HepG2 (cell line): ENCODE measurements around the gene ERFL. TPM values are rescaled to one million over a fixed set of nuclear protein-coding genes. Genes with fewer than 3 reads are reported as not detected.
A peak's percentile ranks its signal among the peaks of the same experiment; 100 is the strongest.

Experiments
- ATF5 ChIP-seq: sonication (generic); formaldehyde crosslinking; IDR thresholded peaks from 2 replicates; pipeline ENCODE4 v1.4.0; 2020; ENCODE audit warnings: mild to moderate bottlenecking, low read depth, missing genetic modification reagents
- ELF4 ChIP-seq: sonication (generic); formaldehyde crosslinking; IDR thresholded peaks from 2 replicates; pipeline ENCODE4 v1.5.0; 2020; ENCODE audit warnings: missing genetic modification reagents, mild to moderate bottlenecking, moderate library complexity, borderline replicate concordance
- GZF1 ChIP-seq: sonication (generic); formaldehyde crosslinking; IDR thresholded peaks from 2 replicates; pipeline ENCODE4 v1.5.1; 2020; ENCODE audit warnings: mild to moderate bottlenecking, missing genetic modification reagents
- KLF15 ChIP-seq: sonication (generic); formaldehyde crosslinking; IDR thresholded peaks from 2 replicates; pipeline ENCODE4 v1.8.1; 2023; ENCODE audit warnings: borderline replicate concordance, mild to moderate bottlenecking, inconsistent platforms, missing genetic modification reagents, mixed read lengths
- MIER2 ChIP-seq: IDR thresholded peaks from 2 replicates; pipeline ENCODE4 v1.6.1; 2016; ENCODE audit warnings: missing biosample characterization, missing genetic modification reagents
- ONECUT2 ChIP-seq: sonication (generic); formaldehyde crosslinking; IDR thresholded peaks from 2 replicates; pipeline ENCODE4 v1.4.0; 2020; ENCODE audit warnings: missing genetic modification reagents
- RAD51 ChIP-seq: fragments of 450-650 bp; IDR thresholded peaks from 2 replicates; pipeline ENCODE4 v1.6.1; 2016; ENCODE audit warnings: borderline replicate concordance
- SIX4 ChIP-seq: sonication (generic); formaldehyde crosslinking; IDR thresholded peaks from 2 replicates; pipeline ENCODE4 v1.4.0; 2020; ENCODE audit warnings: missing genetic modification reagents
- SMARCE1 ChIP-seq: fragments of 450-650 bp; IDR thresholded peaks from 2 replicates; pipeline ENCODE4 v1.6.1; 2017; ENCODE audit warnings: borderline replicate concordance
- TOE1 ChIP-seq: sonication (generic); formaldehyde crosslinking; IDR thresholded peaks from 2 replicates; pipeline ENCODE4 v1.4.0; 2020; ENCODE audit warnings: mild to moderate bottlenecking, missing genetic modification reagents
- XRCC5 ChIP-seq: fragments of 200-400 bp; formaldehyde crosslinking; optimal IDR thresholded peaks from 2 replicates; pipeline ENCODE3; 2017; ENCODE audit warnings: mild to moderate bottlenecking, low read length
- ZBTB21 ChIP-seq: sonication (generic); formaldehyde crosslinking; IDR thresholded peaks from 2 replicates; pipeline ENCODE4 v1.4.0; 2020; ENCODE audit warnings: missing genetic modification reagents
- ZKSCAN5 ChIP-seq: sonication (generic); formaldehyde crosslinking; IDR thresholded peaks from 2 replicates; pipeline ENCODE4 v1.5.1; 2020; ENCODE audit warnings: mild to moderate bottlenecking, missing genetic modification reagents
- ZNF318 ChIP-seq: sonication (generic); formaldehyde crosslinking; IDR thresholded peaks from 2 replicates; pipeline ENCODE4 v1.4.0; 2020; ENCODE audit warnings: mild to moderate bottlenecking, missing genetic modification reagents
- ZNF430 ChIP-seq: sonication (generic); formaldehyde crosslinking; IDR thresholded peaks from 2 replicates; pipeline ENCODE4 v1.9.0; 2021; ENCODE audit warnings: mild to moderate bottlenecking, missing genetic modification reagents
- ZNF441 ChIP-seq: sonication (generic); formaldehyde crosslinking; IDR thresholded peaks from 2 replicates; pipeline ENCODE4 v1.7.0; 2021; ENCODE audit warnings: missing genetic modification reagents, borderline replicate concordance
- ZNF543 ChIP-seq: sonication (generic); formaldehyde crosslinking; IDR thresholded peaks from 2 replicates; pipeline ENCODE4 v1.4.0; 2020; ENCODE audit warnings: mild to moderate bottlenecking, missing genetic modification reagents
- ZNF691 ChIP-seq: sonication (generic); formaldehyde crosslinking; IDR thresholded peaks from 2 replicates; pipeline ENCODE4 v1.4.0; 2020; ENCODE audit warnings: missing genetic modification reagents, low read depth, mild to moderate bottlenecking, borderline replicate concordance
- ZNF746 ChIP-seq: sonication (generic); formaldehyde crosslinking; IDR thresholded peaks from 2 replicates; pipeline ENCODE4 v1.8.0; 2022; ENCODE audit warnings: mild to moderate bottlenecking, missing genetic modification reagents
- ZNF761 ChIP-seq: sonication (generic); formaldehyde crosslinking; conservative IDR thresholded peaks from 2 replicates; pipeline ENCODE4 v1.4.0; 2020; ENCODE audit warnings: mild to moderate bottlenecking, missing genetic modification reagents
- polyA plus RNA-seq, 8 experiments: library from polyadenylated mRNA; depleted of rRNA in 3 of 8; stranded (reverse) in 7 of 8; unstranded in 1 of 8; fragments of >200 nt; fragmentation: Illumina TruSeq in 4 of 8; extraction: Trizol in 4 of 8; gene quantifications; 2 replicates each; pipeline versions ENCODE4 v1.2.1 to v1.2.3, GENCODE V29; 2011 to 2016; ENCODE audit warnings: low read depth in 4 of 8, missing spikeins in 1 of 8, mixed read lengths in 1 of 8; ENCODE audit not compliant: insufficient read depth in 1 of 8
- total RNA-seq, 5 experiments: library from RNA; depleted of rRNA; stranded (reverse); fragments of >200 nt; fragmentation: Illumina TruSeq; extraction: Trizol; gene quantifications; 2 replicates each; pipeline ENCODE4 v1.2.3, GENCODE V29; 2016; ENCODE audit warnings: low read depth in 1 of 5

ERFL gene
- total and polyA plus RNA-seq, 2 of the 13 experiments (the other 11 are each of a cell fraction or from before 2014, with no cell fraction given): not detected

- no peak for TF ChIP-seq ZNF318 (CRISPR knock-in tag)
- TF ChIP-seq ZNF691: no peak
- no peak; the same call in 1 of the 2 replicates for TF ChIP-seq KLF15 (CRISPR knock-in tag)
- no peak for TF ChIP-seq ZNF441 (CRISPR knock-in tag)
- no peak for TF ChIP-seq RAD51
- TF ChIP-seq ONECUT2: peak; percentile 18; the same call in 1 of the 2 replicates
- peak; percentile 61; the same call in 1 of the 2 replicates for TF ChIP-seq ELF4 (CRISPR knock-in tag)
- no peak for TF ChIP-seq ZKSCAN5 (CRISPR knock-in tag)
- TF ChIP-seq SMARCE1: no peak
- no peak for TF ChIP-seq ZBTB21 (CRISPR knock-in tag)
- peak; percentile 51; the same call in 1 of the 2 replicates for TF ChIP-seq ZNF746 (CRISPR knock-in tag)
- TF ChIP-seq TOE1: peak; percentile 53; the same call in 1 of the 2 replicates
- peak; percentile 63; the same call in 1 of the 2 replicates for TF ChIP-seq SIX4
- TF ChIP-seq ATF5 (CRISPR knock-in tag): no peak
- TF ChIP-seq ZNF430 (CRISPR knock-in tag): peak; percentile 86; the same call in 1 of the 2 replicates
- TF ChIP-seq GZF1 (CRISPR knock-in tag): peak; percentile 24; the same call in 1 of the 2 replicates
- TF ChIP-seq MIER2: peak; percentile 71
- no peak for TF ChIP-seq ZNF761
- 0 out of 2 replicates have a peak, but pooled peaks have one; percentile 40 for TF ChIP-seq ZNF543 (CRISPR knock-in tag)
- peak; percentile 96 for TF ChIP-seq XRCC5
Measured at GRCh38 chr19:41883821-41884733, 44.2 kb downstream of the ERFL start (continued).
